ENCODE results near the gene UCK2. TPM values are rescaled to one million over a fixed set of nuclear protein-coding genes. Genes with fewer than 3 reads are reported as not detected.
"Not testable (repeated sequence)": the region's sequence is repeated elsewhere in the genome, so short reads cannot be mapped to it uniquely, and the experiment has no call there.

Gene UCK2
- total RNA-seq, 1 donor from 2014 or later, result 66.7 TPM

DNA sequence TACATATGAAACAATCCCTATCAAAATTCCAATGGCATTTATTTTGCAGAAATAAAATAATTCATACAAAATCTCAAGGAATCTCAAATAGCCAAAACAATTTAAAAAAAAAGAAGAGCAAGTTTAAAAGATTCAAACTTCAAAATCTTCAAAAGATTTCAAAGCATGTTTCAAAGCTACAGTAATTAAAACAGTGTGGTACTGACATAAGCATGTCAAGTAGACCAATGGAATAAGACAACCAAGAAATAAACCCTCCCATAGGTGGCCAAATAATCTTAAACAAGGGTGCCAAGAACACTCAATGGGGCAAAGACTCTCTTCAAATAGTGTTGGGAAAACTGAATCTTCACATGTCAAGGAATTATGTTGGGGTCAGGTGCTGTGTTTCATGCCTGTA, 28.0 kb upstream of the UCK2 start:
- H3K4me1 Mint-ChIP-seq, result no peaks in the 10 kb centered on the region
- H3K36me3 Mint-ChIP-seq (ENCODE audit: low read depth), result peaks cover 3% of the 10 kb centered on the region

DNA sequence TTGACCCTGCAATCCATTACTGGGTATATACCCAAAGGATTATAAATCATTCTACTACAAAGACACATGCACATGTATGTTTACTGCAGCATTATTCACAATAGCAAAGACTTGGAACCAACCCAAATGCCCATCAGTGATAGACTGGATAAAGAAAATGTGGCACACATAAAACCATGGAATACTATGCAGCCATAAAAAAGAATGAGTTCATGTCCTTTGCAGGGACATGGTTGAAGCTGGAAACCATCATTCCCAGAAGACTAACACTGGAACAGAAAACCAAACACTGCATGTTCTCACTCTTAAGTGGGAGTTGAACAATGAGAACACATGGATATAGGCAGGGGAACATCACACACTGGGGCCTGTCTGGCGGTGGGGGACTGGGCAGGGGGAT, 22.9 kb upstream of the UCK2 start:
- peaks cover 15% of the 10 kb centered on the region for H3K9me3 Mint-ChIP-seq
- H3K4me3 Mint-ChIP-seq; H3K27ac Mint-ChIP-seq (ENCODE audit: unreplicated experiment); H3K4me1 Mint-ChIP-seq; DNase-seq (ENCODE audit: low read depth, low spot score); H3K36me3 Mint-ChIP-seq (ENCODE audit: low read depth): not testable (repeated sequence)
- peaks cover 41% of the 10 kb centered on the region for H3K27me3 Mint-ChIP-seq (ENCODE audit: low read depth)

More for the DNA sequence above, 28.0 kb upstream of the UCK2 start:
- DNase-seq (ENCODE audit: low read depth, low spot score), result no peak
- H3K27me3 Mint-ChIP-seq (ENCODE audit: low read depth), result peaks cover 43% of the 10 kb centered on the region
- H3K9me3 Mint-ChIP-seq, result peaks cover 20% of the 10 kb centered on the region
- TF ChIP-seq, protein P1, sequence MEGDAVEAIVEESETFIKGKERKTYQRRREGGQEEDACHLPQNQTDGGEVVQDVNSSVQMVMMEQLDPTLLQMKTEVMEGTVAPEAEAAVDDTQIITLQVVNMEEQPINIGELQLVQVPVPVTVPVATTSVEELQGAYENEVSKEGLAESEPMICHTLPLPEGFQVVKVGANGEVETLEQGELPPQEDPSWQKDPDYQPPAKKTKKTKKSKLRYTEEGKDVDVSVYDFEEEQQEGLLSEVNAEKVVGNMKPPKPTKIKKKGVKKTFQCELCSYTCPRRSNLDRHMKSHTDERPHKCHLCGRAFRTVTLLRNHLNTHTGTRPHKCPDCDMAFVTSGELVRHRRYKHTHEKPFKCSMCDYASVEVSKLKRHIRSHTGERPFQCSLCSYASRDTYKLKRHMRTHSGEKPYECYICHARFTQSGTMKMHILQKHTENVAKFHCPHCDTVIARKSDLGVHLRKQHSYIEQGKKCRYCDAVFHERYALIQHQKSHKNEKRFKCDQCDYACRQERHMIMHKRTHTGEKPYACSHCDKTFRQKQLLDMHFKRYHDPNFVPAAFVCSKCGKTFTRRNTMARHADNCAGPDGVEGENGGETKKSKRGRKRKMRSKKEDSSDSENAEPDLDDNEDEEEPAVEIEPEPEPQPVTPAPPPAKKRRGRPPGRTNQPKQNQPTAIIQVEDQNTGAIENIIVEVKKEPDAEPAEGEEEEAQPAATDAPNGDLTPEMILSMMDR (conservative IDR thresholded peaks at IDR 0.05), result no peak
- H3K27ac Mint-ChIP-seq (ENCODE audit: unreplicated experiment), result no peak overlapping the region
- no peak overlapping the region for H3K4me3 Mint-ChIP-seq

DNA sequence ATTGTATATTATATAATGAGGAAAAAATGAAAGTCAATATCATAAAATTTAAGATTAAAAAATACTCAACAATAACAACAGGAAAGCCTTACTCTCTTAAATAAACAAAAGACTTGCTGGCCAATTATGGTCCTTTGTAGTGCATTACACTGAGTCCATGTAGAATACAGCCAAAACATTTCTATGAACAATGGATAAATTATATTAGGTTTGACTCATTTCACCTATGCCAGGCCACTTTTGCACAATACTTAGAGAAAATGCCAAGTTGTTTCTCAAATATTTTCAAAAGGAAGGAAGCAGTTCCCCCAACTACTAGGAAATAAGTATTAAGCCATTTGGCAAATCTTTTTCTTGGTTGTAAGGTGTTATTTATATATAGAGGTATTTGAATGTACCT, 19.8 kb upstream of the UCK2 start:
- peaks cover 35% of the 10 kb centered on the region for H3K27me3 Mint-ChIP-seq (ENCODE audit: low read depth)
- no peak overlapping the region for H3K27ac Mint-ChIP-seq (ENCODE audit: unreplicated experiment)
- no peak for DNase-seq (ENCODE audit: low read depth, low spot score)
- H3K9me3 Mint-ChIP-seq, result peaks cover 5% of the 10 kb centered on the region
- H3K4me3 Mint-ChIP-seq, result no peak overlapping the region
- TF ChIP-seq, protein P1 (conservative IDR thresholded peaks at IDR 0.05), result no peak
- H3K36me3 Mint-ChIP-seq (ENCODE audit: low read depth), result peaks cover 3% of the 10 kb centered on the region
- no peaks in the 10 kb centered on the region for H3K4me1 Mint-ChIP-seq

DNA sequence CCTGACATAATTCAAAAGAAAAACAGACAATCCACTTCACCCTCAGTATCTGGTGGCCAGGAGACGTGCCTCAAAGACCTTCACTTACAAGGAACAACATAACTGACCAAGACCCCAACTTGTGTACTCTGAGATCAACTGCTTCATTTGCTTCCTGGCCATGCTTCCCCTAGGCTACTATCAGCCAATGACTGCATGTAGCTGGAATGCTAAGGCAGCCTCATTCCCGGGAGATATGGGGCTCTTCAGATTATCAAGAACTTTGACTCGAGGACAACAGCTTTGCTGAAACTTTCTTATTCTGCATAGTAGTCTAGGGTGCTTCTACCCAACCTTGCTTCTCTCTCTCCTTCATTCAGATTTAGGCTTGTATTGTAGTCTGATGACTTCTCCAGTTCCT, 11.7 kb upstream of the UCK2 start:
- H3K9me3 Mint-ChIP-seq, result no peaks in the 10 kb centered on the region
- TF ChIP-seq, protein P1 (conservative IDR thresholded peaks at IDR 0.05), result no peak
- H3K27ac Mint-ChIP-seq (ENCODE audit: unreplicated experiment), result no peak overlapping the region
- no peak overlapping the region for H3K4me3 Mint-ChIP-seq
- no peaks in the 10 kb centered on the region for H3K36me3 Mint-ChIP-seq (ENCODE audit: low read depth)
- no peaks in the 10 kb centered on the region for H3K4me1 Mint-ChIP-seq
- no peak for DNase-seq (ENCODE audit: low read depth, low spot score)
- H3K27me3 Mint-ChIP-seq (ENCODE audit: low read depth), result peaks cover 4% of the 10 kb centered on the region

DNA sequence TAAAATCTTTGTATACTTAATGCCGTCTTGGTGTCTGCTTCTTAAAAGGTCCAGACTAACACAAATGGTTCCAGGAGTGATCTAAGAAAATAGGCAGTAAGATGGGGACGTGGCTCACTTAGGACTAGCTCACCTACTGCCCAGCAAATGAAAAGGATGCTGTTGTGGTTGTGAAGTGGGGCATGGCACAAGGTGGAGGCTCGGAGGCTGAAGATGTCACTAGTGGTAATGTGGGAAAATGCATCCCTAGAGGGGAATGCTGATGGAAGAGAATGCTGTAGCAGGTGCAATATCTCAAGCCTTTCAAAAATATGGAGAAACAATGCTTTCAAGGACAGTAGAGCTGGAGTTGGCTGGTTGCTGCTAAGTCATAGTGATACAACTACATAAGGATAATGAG, 11.3 kb upstream of the UCK2 start:
- TF ChIP-seq, protein P1 (conservative IDR thresholded peaks at IDR 0.05), result no peak
- DNase-seq (ENCODE audit: low read depth, low spot score), result no peak
- no peak overlapping the region for H3K4me3 Mint-ChIP-seq
- H3K36me3 Mint-ChIP-seq (ENCODE audit: low read depth), result no peaks in the 10 kb centered on the region
- H3K9me3 Mint-ChIP-seq, result no peaks in the 10 kb centered on the region
- no peak overlapping the region for H3K27ac Mint-ChIP-seq (ENCODE audit: unreplicated experiment)
- H3K4me1 Mint-ChIP-seq, result no peaks in the 10 kb centered on the region
- H3K27me3 Mint-ChIP-seq (ENCODE audit: low read depth), result peaks cover 4% of the 10 kb centered on the region

DNA sequence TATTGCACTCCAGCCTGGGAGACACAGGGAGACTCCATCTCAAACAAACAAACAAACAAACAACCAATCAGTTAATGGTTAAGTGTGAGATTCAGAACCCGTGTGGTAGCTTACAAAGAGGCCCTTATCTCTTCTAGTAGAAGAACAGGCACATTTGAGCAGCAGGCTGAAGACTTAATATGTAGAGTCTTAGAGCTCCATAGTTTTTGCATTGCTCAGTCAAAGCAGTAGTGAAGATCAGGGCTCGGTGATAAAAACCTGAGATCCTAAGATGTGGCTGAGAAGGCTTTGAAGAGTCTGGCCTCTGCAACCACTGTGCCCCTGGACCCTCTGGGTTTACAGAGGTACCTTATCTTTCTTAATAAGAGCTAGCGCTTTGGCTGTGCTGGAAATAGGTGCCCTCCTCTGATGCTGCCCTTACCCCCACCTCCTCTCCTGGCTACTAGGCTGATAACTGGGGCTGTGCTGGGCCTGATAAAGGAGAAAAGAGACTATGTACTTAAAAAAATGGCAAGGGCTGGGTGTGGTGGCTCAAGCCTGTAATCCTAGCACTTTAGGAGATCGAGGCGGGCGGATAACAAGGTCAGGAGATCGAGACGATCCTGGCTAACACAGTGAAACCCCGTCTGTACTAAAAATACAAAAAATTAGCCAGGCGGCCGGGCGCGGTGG, 10.5 kb upstream of the UCK2 start:
- DNase-seq (ENCODE audit: low read depth, low spot score), result no peak
- Mint-ChIP-seq H3K27me3 (ENCODE audit: low read depth) (peaks cover 4% of the 10 kb centered on the region), H3K27ac (ENCODE audit: unreplicated experiment) (no peak overlapping the region), H3K4me3 (no peak overlapping the region), H3K4me1 (no peaks in the 10 kb centered on the region), H3K9me3 (no peaks in the 10 kb centered on the region), H3K36me3 (ENCODE audit: low read depth) (no peaks in the 10 kb centered on the region)
- TF ChIP-seq, protein P1 (conservative IDR thresholded peaks at IDR 0.05), result no peak
